B cell (primary cell): ENCODE data around the gene ACCS.

ENCODE experiments used
- CTCF ChIP-seq: fragments of 200-600 bp; IDR thresholded peaks from one replicate; pipeline ENCODE4 v1.8.0; 2022; ENCODE audit warnings: antibody characterized with exemption, mild to moderate bottlenecking
- EZH2 ChIP-seq: IDR thresholded peaks from 2 replicates; pipeline ENCODE4 v1.6.1; 2012; ENCODE audit warnings: borderline replicate concordance, low read depth, mild to moderate bottlenecking, moderate library complexity, low read length; ENCODE audit not compliant: insufficient read depth, poor library complexity, severe bottlenecking

- no peak for TF ChIP-seq CTCF
- no peak for TF ChIP-seq EZH2
Observed at GRCh38 chr11:44082645-44083044, 16.6 kb downstream of the ACCS start.
